ENCODE data around the gene AKR1C1. TPM values are rescaled to one million over a fixed set of nuclear protein-coding genes. Genes with fewer than 3 reads are reported as not detected.

AKR1C1 gene
- total RNA-seq, 1 donor from 2014 or later, result 0.67 TPM

Other genes starting within 250 kb of the AKR1C1 start
- gene AKR1E2, start 137.2 kb upstream of the AKR1C1 start, total RNA-seq, result 1.7 and 2.5 TPM in 2 replicates
- gene AKR1C2, start 40.4 kb downstream of the AKR1C1 start, total RNA-seq, result not detected in 2 replicates
- 0.89 TPM in 1 of 2 replicates, not detected in the other for gene AKR1C3, start 131.0 kb downstream of the AKR1C1 start, total RNA-seq
- not detected in 2 replicates for gene AKR1C8, start 221.7 kb downstream of the AKR1C1 start, total RNA-seq
- not detected in 2 replicates for gene AKR1C4, start 233.4 kb downstream of the AKR1C1 start, total RNA-seq